GM18502 (cell line): ENCODE results near the gene CLDN18.

Experiments used
- ATAC-seq: cut with Tn5 transposase; IDR thresholded peaks from one replicate; pipeline ENCODE4 v1.9.1; 2021; ENCODE audit warnings: mild to moderate bottlenecking; ENCODE audit not compliant: unreplicated experiment, poor library complexity

CLDN18 gene

DNA sequence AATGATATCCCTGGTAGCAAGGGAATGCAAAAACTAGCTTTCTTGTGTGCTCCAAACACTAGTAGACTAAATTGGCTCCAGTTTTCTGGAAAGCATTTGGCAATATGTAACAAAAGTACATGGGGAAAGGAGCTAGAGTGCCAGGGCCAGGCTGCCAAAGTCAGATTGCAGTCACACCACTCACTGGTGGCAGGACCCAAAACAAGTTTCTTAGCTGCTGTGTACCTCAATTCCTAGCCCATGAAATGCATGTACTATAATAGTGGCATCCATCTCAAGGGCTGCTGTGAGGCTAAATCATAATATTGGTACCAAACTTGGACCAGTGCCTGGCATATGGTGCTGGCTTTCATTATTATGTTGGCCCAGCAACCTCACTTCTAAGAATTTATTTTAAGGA is 49.3 kb downstream of the CLDN18 start:
- ATAC-seq, result no peak

DNA sequence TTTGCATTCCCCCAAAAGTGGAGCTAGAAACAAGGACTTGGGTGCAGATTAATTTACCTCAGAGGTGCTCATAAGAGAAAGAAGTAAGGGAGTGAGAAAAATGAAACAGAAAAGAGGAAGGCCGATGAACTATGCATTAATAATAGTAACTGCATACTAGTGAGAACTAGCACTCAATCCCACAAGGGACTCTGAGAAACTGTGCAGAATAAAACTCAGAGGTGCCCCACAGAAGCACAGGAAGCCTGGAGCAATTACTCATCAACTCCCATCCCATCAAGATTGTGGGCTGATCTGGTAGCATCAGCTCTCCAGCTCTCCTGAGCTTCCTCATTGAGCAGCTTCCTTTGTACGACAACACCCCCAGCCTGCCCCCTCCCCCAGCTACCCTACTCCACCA is 50.8 kb downstream of the CLDN18 start:
- ATAC-seq, result peak; percentile 70

DNA sequence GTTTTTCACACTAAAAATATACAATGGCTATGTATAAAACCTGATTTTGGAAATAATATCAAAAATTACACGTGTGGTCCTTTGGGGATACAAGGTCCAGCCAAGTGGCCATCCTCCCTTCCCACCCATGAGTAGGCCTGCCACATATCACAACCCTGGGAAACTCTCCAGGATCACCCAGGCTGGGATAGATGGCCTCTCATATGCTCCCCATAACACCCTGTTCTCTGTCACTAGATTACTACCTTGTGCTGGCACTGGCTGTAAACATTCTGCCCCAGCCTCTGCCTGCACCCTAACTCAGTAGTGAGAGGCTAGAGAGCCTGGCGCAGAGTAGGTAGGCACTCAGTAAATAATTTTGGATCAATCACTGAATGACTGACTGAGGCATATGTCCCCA is 52.1 kb downstream of the CLDN18 start:
- ATAC-seq, result no peak

DNA sequence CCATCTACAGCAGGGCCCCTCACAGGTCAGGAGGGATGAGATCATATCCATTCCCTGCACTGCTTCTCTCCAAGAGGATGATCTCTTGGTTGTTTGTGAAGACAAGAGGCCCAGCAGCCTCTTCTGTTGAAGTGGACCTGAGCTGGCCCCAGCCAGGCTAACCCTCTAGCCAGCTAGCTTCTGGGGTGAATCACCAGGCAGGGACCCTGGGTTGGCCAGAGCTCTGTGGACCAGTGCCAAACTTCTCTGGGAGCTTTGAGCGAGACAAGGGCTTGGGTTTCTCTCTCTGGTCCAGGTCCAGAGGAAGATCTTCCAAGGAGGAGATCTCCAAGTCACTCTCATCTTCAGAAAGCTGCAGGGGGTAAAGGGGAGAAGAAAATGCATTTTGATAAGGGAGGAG is 52.7 kb downstream of the CLDN18 start:
- no peak for ATAC-seq

DNA sequence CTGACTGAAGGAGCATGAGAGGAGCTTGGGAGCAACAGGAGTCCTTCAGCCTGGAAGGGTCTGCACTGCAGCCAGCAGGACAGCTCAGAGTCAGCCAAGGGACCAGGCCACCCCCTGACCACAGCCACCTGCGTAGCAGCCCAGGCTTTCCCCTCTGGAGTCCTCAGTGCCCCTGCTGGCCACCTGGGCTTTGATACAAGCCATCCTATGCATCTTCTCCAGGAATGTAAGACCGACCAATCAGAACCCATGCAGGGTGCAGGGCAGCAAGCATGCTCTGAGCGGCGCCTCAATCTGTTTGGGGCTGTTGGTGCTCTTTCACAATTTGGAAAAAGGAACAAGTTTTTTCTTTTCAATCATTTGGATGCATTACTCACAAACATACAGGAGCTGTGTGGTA is 53.5 kb downstream of the CLDN18 start:
- ATAC-seq, result no peak

DNA sequence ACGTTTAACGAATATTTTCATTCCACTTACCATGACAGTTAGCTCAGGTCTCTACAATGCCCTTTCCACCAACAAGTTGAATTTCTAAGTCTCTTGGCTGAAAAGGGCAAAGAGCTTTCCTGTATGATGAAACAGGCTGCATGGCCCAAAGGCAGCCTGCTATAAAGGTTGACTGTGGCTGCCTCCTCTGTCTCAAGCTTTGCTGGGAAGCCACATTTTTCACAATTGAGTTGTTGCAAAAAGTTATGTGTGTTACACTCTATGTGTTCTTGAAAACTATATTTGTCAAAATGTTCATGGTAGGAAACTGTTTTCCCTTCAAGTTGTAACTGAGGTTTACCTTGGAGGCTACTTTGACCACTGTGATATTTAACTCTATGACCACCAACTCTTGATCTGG is 56.0 kb downstream of the CLDN18 start:
- ATAC-seq, result peak; percentile 5

DNA sequence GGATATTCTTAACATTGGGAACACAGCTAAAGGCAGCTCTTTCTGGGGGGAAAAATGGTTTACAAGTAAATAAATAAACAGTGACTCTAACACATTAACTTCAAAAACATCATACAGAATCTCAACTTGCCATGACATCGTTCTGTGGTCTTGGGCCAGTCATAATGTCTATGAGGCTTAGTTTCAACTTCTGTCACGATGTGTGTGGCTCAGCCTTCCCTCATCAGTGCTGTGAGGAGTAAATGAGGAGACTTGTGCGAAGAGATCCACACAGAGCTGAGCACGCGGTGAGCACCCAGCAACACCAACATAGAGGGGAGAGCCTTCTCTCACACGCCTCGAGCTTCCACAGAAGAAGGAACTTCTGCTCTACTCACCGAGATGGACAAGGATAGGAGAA is 56.4 kb downstream of the CLDN18 start:
- ATAC-seq, result peak; percentile 88

DNA sequence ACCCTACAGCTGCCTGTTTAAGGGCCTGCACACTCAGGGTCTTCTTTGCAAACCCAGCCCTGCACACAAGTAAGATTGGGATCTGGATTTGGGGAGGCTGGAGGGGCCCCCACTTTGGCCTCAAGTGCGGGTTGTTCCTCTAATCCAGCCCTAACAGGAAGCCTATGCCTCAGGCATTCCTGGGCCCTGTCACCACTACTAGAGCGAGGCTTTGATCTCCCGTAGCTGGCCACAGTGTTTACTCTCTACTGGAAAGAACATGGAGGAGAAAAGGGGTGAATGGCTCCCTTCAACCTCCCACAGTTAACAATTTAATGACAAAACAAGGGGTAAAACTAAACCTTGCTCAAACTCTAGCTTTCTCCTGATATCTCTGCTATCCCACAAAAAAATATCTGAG is 57.0 kb downstream of the CLDN18 start:
- no peak for ATAC-seq

DNA sequence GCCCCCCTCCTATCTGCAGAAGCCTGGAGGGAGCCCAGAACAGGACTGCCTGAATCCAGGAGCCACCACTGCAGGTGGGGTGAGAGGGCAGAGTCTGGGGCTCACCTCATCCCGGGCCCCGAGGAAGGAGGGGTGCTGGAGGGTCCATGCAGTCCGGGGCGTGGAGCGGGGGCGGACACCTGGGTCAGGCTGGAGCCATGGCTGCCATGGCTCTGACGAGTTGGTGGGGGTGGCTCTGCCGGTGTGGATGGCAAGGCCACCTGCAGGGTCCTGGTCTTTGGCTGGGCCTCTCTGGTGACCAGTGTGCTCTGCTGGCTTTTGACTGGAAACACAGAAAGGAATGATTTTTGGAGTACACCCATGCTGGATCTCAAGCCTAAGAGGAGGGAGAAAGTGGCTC is 58.1 kb downstream of the CLDN18 start:
- ATAC-seq, result no peak

DNA sequence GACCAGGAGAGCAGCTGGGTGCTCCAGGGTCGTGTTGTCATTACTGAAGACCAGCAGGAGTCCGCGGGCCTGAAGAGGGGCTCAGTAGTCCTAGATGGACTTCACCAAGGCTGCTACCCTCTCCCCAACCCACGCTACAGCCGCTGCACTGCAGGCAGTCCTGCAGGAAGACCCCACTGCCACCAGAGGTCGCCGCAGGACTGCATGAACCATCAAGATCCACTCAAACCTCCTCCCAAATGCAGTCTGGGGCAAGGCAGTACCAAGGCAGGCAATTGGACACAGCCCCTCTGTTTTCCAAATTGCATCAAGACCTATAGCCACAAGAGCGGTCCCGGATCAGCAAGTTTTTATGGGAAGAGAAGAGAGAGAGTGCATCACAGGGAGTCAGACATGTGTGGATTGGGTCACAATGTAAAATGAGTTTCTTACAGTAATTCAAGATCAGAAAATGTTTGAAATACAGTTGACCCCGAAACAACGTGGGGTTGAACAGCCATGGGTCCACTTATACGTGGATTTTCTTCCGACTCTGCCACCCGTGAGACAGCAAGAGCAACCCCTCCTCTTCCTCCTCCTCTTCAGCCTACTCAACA is 58.7 kb downstream of the CLDN18 start:
- ATAC-seq, result peak; percentile 82

DNA sequence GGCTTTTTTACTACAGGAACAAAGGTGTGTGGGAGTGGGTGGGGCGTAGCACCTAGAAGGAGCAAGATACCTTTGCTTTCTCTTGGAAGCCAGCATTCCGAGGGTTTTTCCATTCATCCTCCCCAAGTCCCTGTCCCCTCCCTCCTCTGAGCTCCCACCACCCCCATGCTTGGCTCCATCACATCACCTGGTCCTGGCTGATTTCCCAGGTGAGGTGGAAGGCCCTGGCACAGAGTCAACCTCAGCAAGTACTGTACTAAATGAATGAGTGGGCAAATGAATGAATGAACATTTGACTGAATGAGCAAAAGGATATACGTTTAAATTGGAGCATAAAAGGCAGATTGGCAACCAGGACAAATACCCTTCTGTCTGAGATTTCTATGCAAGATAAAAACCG is 60.0 kb downstream of the CLDN18 start:
- no peak for ATAC-seq

DNA sequence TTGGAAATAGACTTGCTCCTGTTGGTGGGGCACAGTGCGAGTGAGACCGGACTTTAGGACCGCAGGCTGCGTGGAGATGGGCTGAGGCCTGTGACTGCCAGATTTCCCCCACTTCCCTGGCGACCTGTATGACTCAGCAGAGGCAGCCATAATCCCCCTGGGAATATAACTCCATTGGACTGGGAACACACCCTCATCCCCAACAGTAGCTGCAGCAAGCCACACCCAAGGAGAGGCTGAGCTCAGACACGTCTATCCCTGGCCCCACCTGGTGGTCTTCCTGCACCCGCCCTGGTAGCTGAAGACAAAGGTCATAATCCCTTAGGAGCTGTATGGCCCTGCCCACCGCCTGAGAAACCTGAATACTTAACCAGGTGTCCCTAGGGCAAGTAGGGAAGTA is 62.8 kb downstream of the CLDN18 start:
- ATAC-seq, result no peak

DNA sequence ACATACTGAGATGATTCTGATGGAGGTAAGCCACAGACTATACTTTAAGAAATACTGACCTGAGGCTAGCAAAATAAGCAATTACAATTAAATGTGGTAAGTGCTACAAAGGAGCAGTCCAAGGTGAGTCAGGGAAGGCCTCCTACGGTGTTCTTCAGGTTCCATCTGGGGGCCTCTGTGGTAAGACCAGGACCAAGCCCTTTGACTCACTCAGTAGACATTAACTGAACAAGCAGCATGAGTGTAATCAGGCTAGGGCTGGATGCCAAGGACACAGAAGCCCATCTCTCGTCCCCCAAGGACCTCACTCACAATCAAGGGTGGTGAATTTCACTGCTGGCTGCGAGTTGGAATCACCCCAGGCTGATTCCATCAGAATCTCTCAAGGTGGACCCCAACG is 68.1 kb downstream of the CLDN18 start:
- ATAC-seq, result no peak

DNA sequence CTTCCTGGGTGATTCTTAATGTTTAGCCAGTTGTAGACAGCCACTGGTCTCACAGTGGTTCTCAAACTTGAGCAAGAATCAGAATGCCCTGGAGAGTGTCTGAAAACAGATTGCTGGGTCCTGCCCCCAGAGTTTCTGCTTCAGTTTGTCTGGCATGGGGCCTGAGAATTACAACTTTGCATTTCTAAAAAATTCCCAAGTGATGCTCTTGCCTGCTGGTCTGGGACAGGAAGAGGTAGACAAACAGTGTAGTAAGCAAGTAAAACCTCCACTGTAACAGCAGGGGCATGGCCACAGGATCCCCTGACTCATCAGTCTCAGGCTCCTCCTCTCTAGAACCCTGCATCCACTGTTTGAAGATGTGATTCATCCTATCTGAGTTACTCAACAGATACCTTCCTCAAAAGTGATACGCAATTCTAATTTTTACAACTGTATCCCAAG is 69.0 kb downstream of the CLDN18 start:
- no peak for ATAC-seq

DNA sequence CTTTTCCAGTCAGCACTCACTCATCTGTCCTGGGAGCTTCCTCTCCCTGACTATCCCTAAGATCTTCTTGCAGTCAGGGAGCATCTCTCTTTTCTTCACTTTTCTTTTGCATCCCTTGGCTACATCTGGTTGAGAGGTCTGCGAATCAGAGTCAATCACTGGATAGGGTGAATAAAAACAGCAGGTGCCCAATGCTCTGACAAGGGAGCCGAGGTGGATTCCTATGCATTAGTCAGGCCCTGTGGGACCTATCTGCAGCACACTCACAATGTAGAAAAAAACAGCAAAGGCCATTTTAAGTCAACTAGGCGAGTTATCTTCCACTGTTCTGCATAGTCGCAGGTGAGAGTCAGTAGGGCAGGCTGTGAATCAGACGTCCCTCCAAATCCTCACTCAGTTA is 69.9 kb downstream of the CLDN18 start:
- ATAC-seq, result no peak

DNA sequence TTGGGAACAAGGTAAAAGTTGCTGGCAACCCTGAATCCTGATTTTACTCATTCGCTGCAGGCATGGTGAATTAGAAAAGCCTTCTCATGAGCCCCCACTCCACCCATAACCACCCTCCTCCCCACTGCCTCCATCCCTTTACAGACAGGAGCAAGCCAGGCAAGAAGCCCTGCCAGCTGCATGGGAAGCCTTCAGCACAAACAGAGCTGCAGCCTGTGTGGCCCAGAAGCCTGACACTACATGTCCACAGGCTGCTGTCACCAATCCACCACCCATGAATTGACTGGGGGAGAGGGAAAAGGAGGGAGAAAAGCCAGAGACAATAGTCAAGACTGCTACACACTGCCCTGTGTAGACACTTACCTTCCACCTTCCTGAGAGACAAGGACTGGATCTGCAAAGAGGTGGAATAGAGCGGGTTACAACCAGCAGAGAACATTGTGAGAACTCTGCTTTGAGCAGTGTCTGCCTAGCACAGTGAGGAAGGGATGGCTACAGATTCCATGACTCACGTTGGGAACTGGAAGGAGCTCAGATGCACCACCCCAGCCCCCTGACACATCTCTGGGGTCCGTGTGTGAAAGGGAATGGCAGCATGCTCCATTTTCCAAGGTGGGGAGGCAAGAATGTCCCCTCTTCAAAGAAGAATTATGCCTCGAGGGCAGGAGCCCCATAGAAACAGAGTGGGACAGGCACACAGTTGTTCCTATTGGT is 71.6 kb downstream of the CLDN18 start:
- no peak for ATAC-seq

DNA sequence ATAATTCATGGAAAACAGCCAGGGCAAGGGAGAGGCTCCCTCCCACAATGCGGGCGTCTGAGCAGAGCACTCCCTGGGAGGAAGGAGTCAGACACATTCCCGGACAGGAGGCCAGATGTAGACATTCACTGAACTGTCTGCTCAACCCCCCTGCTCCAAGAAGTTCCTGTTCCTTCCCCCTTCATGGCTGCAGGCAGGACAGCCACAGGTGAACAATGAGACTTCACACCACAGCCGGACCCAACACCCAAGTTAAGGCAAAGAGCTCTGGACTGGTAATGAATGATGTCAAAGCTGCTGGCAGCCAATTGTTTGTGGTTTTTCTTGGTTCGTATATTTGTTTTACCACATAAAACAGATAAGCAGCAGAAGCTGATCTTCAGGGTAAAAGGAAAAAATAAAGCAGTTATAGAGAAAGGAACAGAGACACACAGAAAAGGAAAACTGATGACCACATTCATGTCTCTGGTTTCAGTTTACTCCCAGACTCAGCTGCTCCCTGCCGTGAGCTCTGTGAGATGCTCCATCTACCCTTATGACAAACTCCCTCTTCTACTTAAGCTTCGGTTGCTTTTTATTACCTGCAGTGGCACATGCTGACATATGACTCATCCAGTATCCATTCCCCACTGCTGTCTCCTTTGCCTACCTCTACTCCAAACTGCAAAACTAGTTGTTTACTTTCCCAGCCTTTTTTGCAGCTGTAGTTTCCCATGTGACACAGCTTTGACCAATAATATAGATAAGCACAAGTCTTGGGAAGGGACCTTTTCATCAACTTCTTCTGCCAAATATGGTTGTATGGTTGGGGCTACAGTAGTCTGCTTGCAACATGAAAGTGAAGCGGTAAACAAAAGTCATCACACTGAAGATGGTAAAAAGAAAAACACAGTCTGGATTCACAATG is 72.4 kb downstream of the CLDN18 start:
- no peak for ATAC-seq

DNA sequence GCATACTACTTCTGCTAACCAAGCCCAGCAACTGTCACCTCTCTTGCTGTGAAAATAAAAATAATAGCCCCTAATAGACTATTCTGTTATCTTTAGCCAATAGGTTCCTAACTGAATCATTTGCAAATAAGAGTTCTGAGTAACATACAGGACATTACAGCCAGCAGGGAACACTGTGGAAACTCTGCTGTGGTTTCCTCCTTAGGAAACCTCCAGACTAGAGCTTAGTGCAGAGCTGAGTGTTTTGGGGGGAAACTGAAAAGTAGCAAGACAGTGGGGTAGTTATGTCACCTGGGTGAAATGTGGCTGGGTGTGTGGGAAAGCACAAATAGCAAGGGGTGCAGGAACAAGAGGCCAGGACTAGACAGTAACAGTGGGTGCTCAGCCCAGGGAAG is 73.0 kb downstream of the CLDN18 start:
- ATAC-seq, result no peak
